Sciatic nerve (tissue), 2 donors: ENCODE results near the gene CALML3. TPM values are rescaled to one million over a fixed set of nuclear protein-coding genes. Genes with fewer than 3 reads are reported as not detected.
A peak's percentile ranks its signal among the peaks of the same experiment; 100 is the strongest.

Source experiments
- ATAC-seq: fragments of 200-7000 bp; cut with Tn5 transposase; one replicate; pipeline ENCODE4 v1.9.1; 2020; ENCODE audit warnings: mild to moderate bottlenecking, moderate library complexity
- DNase-seq: peaks from one replicate; pipeline ENCODE4 v3.0.0-alpha.2; 2020; ENCODE audit warnings: low spot score
- intact Hi-C: fragments of 100-400 bp; cut with DNase I; formaldehyde crosslinking; loops from one replicate; pipeline ENCODE4 v1.14.2; 2022
- total RNA-seq: library from RNA; stranded (reverse); fragmentation: NEBNext Ultra II Directional; extraction: Animal tissue kit (Norgen Biotek cat#: 25700); gene quantifications from one replicate; pipeline ENCODE4 v1.2.1, GENCODE V29; 2021
- donor health status: DM: no; HTN: no; CAD: no.
- donor health status: DM: no; HTN: no; CAD: no.

CALML3 gene
- total RNA-seq, 1 donor from 2014 or later: not detected

- intact Hi-C loops: no loop called here
- DNase-seq (no peak), ATAC-seq (no peak)
Observed at GRCh38 chr10:5490032-5490431, 34.7 kb upstream of the CALML3 start.

- peak; percentile 25 for ATAC-seq
- intact Hi-C loops: no loop called here
- no peak for DNase-seq
Observed at GRCh38 chr10:5490698-5491464, 33.9 kb upstream of the CALML3 start.

GRCh38 chr10:5491477-5491876 lies 33.3 kb upstream of the CALML3 start:
- intact Hi-C loops: no loop called here
- ATAC-seq (peak; percentile 53), DNase-seq (no peak)

GRCh38 chr10:5492322-5492855 lies 32.4 kb upstream of the CALML3 start:
- DNase-seq (no peak), ATAC-seq (no peak)
- intact Hi-C loops: no loop called here

GRCh38 chr10:5492929-5493576 lies 31.7 kb upstream of the CALML3 start:
- intact Hi-C loops: no loop called here
- no peak for ATAC-seq
- DNase-seq: peak; percentile 26

GRCh38 chr10:5493691-5494090 lies 31.1 kb upstream of the CALML3 start:
- DNase-seq (no peak), ATAC-seq (no peak)
- intact Hi-C loops: no loop called here

GRCh38 chr10:5494611-5495010 lies 30.1 kb upstream of the CALML3 start:
- ATAC-seq: no peak
- intact Hi-C loops: no loop called here
- DNase-seq: peak; percentile 36

- DNase-seq (peak; percentile 52), ATAC-seq (no peak)
- intact Hi-C loops: no loop called here
Observed at GRCh38 chr10:5496261-5497250, 28.2 kb upstream of the CALML3 start.

GRCh38 chr10:5497289-5497688 lies 27.5 kb upstream of the CALML3 start:
- intact Hi-C loops: no loop called here
- ATAC-seq (no peak), DNase-seq (no peak)

GRCh38 chr10:5497948-5498730 lies 26.6 kb upstream of the CALML3 start:
- ATAC-seq (no peak), DNase-seq (peak; percentile 47)
- intact Hi-C loops: no loop called here

- DNase-seq: peak; percentile 57
- intact Hi-C loops: no loop called here
Observed at GRCh38 chr10:5498791-5499492, 25.8 kb upstream of the CALML3 start.

GRCh38 chr10:5499493-5500140 lies 25.1 kb upstream of the CALML3 start, which contains the start of gene CALML5:
Gene CALML5, minus strand, starts transcription at chr10:5499570. Its CDS starts 132 bp downstream, at chr10:5499438.
- intact Hi-C loops: no loop called here
- DNase-seq: peak; percentile 25
- ATAC-seq: no peak

More at GRCh38 chr10:5498791-5499492, 25.8 kb upstream of the CALML3 start:
- no peak for ATAC-seq

GRCh38 chr10:5500162-5500670 lies 24.5 kb upstream of the CALML3 start:
- DNase-seq (peak; percentile 22), ATAC-seq (no peak)
- intact Hi-C loops: no loop called here

- DNase-seq (peak; percentile 26), ATAC-seq (no peak)
- intact Hi-C loops: no loop called here
Observed at GRCh38 chr10:5500910-5501309, 23.9 kb upstream of the CALML3 start.

GRCh38 chr10:5502061-5502521 lies 22.7 kb upstream of the CALML3 start:
- intact Hi-C loops: no loop called here
- DNase-seq: no peak
- no peak for ATAC-seq

GRCh38 chr10:5502571-5503476 lies 21.9 kb upstream of the CALML3 start:
- ATAC-seq (no peak), DNase-seq (peak; percentile 39)
- intact Hi-C loops: no loop called here
